ENCODE data around the gene DENND10.
"Not testable (repeated sequence)": the region's sequence is repeated elsewhere in the genome, so short reads cannot be mapped to it uniquely, and the experiment has no call there.

DENND10 gene

DNA sequence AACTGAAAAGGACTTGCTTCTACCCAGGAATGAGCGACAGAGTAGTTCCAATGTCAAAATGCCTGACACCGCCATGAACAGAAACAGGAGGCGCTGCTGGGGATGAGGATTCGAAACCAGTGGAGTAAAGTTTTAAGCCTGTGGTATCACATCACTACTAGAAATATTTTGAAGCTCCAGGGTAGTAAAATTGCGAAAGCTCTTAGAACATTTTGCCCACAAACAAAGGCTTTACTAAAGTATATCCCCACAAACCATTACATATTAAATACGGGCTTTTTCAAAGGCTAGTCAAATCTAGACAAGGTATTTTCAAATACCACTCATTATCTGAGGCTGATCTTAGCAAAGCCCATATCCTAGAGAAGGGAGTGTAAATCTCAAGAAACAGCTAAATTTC, 72.3 kb downstream of the DENND10 start:
- DNase-seq, result no peak

GRCh38 chr10:119177708-119178371, 73.9 kb downstream of the DENND10 start:
- DNase-seq, result no peak

GRCh38 chr10:119178372-119179119, 74.6 kb downstream of the DENND10 start, which contains the start of gene PRDX3:
Gene PRDX3 (minus strand): TSS chr10:119178812. CDS start chr10:119178790, 22 bp downstream.
- DNase-seq, result peak; percentile 75 to 89 (median 88)

GRCh38 chr10:119180850-119181400, 77.0 kb downstream of the DENND10 start:
- not testable (repeated sequence) for DNase-seq

DNA sequence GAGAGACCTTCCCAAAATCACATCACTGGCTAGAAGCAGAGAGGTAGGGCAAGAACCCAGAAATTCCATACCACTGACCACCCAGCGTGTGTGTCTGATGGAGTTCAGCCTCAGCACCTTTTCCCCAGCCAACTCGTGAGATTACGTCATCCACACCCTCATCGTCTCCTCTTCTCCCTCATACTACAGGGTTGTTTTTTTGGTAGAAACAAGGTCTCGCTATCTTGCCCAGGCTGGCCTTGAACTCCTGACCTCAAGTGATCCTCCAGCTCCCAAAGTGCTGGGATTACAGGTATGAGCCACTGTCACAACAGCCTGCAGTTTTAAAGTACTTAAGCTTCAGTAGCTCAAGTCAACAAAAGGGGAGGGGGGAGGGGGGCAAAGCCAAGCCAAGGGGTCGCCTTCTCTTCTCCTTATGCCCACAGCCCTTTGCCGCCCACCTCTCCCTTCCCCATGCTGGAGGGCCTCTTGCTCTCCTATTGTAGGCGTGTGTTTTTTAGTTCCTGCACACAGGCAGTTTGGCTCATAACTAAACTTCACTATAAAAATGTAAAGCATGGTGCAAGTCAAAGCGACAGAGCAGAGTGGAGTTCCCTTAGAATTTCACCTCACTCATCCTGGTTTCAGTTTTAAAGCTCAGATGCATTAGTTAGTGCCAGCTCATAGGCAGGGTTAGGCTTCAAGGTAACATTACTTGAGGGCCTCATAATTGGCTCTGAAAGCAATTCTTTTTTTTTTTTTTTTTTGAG, 79.9 kb downstream of the DENND10 start:
- DNase-seq, result no peak

Measured in stimulated activated naive CD4-positive, alpha-beta T cell (primary cell).